Epithelial cell of prostate (primary cell): ENCODE data around the gene SCRG1.
A peak's percentile ranks its signal among the peaks of the same experiment; 100 is the strongest.

Source experiments
- DNase-seq: peaks from one replicate; pipeline ENCODE4 v3.0.0-alpha.2; 2011; ENCODE audit warnings: low read depth, low spot score
- H3K27ac ChIP-seq: fragments of 450-650 bp; 2 replicates; pipeline ENCODE4 v1.5.1; 2017; ENCODE audit warnings: mild to moderate bottlenecking

The SCRG1 gene

DNA sequence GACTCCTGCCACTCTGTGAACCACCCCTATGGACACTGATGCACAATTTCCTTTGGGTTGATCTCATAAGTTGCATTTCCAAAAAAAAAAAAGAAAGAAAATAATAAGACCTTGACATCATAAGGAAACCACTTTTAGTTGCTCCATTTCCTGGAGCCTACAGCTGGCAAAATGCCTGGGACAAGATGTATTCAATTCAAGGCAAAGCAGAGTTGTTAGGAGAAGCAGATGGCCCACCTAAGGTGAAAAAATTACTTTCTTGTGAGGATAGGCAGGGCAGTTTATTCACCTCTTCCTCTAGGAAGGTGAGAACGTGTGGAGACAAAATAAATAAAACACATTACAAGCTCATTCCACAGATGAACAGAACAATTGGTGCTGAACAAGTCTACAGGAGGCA lies 14.1 kb upstream of the SCRG1 start:
- DNase-seq, result no peak
- H3K27ac ChIP-seq, result no peak overlapping the region

DNA sequence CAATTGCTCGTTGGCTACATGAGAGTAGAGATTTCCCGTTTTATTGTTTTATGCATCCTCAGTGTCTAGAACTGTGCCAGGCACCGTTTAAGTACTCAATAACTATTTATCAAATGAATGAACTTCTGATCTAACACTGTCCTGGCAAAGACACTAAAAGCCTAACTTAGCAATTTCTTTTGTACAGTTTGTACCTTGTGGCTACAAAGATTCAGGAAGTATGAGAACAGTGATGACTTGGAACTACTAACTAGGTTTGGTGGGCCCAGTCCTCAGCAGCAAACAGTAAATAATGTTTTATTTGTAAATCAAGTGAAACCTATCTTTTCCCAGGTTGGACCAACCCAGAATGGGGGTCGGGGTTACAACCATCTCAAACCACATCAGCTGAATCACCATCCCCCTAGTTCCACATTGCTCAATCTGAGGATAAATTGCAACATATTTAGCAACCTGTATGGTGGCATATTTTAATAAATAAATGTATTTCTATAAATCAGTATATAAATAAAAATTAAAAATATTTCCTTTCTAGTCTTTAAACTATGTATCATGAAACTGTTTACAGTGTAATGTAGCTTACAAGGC lies 12.3 kb upstream of the SCRG1 start:
- no peak overlapping the region for H3K27ac ChIP-seq
- no peak for DNase-seq

DNA sequence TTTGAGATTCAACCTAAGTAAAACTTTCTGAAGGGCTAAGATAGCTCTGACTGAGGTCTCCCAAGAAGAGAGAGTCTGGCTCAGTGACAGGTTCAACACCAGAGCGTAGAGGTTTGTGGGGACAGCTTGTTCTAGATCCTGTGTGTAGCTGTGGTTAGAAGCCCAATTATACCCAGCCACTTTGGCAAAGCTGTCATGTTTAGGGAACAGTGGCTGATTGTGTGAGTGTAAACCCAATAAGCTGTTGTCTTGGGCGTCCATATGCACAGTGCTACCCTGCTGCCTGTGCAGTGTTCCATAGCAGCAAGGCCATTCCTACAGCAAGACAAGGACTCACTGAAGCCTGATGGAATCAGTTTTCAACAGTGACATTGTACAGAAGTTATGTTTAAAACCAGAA lies 11.2 kb upstream of the SCRG1 start:
- no peak for DNase-seq
- H3K27ac ChIP-seq, result no peak overlapping the region

DNA sequence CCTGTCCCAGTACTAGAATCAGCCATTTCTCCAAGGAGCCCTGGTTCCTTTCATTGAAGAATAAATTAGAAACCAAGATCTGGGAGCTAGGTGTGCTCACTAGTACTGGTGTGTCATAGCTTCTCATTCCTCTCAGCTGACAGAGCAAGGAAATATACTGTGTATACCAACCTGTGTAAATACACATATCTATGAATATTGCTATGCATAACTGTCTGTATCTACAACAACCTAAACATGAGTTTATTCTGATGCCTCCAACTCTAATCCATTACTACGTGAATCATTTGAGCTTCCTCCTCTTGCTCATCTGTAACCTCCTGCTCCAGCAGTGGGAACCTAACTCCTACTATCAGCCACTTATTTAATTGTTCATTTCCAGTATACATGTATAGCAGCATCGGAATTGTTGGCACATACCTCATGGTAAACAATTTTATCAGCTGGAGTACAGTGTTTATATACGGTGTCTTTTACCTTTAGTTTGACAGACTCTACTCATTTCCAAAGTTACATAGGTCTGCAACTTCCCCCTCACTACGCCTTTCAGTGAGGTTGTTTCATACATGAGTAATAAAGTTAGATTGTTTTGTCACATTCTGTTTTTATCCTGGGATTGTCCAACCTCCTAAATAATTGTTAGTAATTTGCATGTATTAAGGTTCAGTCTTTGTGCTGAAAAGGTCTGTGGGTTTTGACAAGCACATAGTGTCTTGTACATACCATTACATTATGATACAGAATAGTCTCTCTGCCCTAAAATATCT lies 7.1 kb upstream of the SCRG1 start:
- DNase-seq, result no peak
- H3K27ac ChIP-seq, result no peak overlapping the region

DNA sequence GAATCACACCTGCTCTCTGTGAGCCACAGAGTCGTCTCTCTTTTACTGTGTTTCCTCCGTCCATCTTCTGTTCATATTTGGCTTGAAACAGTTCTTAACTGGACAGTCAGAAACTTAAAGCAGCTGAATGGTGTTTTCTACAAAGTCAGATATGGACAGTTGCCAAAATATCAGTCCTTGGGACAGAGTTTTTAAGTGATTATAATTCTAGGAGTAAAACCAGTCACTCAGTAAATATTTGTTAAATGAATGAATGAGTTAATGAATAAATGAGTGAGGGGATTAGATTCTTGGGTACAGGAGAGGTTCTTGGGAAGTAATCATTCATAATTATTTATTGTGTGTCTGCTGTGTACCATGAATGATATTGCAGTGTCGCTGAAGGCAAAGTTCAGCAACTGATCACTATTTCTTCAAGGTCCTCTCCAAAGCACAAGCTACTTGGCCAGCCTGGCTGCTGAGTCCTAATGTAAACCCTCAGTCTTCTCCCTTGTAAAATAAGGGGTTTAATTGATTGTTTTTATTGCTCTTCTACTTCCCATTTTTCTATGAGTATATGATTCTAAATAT lies 5.5 kb upstream of the SCRG1 start:
- no peak for DNase-seq
- no peak overlapping the region for H3K27ac ChIP-seq

DNA sequence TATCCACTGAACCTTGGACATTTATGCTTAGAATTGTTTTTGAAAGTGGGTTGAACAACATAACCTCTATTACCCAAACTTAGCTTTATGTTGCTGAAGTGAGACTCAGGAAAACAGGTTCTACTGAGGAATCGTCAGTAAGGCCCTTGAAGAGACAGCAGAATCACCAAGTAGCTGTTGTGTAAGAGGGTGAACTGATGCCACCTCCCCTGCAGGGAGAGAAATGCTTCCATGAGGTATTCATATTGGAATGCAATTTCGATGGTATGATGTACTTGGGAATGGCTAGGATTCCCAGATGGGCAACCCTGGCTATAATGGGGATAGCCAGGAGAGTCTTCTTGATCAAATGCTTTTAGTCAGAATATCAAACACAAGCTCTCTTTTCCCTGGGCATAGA lies 4.1 kb upstream of the SCRG1 start:
- no peak for DNase-seq
- no peak overlapping the region for H3K27ac ChIP-seq

DNA sequence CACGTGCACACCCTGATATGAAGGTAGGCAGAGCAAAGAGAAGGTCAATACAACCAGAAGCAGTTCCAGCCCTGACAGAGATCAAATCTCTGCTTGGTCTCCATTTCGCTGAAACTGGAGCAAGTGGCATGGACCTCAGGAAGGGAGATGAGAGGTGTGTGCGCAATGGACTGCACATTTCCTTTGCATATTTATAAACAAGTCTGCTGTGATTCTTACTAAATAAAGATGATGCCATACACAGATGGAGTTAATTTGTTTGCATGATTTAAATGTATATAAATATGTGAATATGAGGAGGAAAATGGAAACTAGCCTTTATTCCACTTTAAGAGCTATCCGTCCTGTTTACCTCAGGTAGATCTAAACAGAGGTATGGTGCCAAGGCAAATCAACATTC lies 2.1 kb upstream of the SCRG1 start:
- no peak for DNase-seq
- no peak overlapping the region for H3K27ac ChIP-seq

DNA sequence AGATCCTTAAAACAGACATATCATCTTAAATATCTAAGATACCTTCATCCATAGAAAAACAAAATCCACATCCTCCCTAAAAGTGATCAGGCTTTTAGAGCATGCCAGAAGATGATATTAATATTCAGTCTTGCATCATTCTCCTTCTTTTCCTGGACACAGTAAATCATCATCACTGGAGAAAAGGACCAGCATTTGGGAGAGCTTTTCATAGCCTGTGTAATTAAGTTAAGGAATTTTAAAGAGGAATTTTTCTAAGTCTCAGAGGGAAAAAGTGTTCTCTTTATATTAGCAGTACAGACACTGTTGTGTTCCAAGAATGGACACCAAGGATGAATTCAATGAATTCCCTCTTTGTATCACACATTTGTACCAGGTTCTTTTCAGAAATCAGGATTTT lies 696 bp downstream of the SCRG1 start:
- no peak for DNase-seq
- no peak overlapping the region for H3K27ac ChIP-seq

DNA sequence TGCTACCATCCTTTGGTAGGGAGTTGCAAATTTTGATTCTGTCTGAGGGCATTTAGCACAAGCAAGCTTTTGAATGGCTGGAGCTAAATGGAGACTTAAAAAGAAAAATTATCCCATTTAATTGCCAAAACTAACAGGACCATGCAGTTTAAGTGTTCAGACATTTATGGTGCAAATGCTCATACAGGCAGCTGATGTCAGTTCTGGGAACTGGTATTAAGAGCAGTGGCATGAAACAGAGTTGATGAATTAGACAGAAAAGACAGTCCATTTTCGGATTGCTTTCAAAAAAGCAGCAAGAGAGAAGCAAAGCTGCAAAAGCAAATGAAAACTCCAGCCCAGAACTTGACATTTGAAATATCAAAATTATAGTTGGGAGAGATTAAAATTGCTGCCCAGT lies 1.3 kb downstream of the SCRG1 start:
- H3K27ac ChIP-seq, result no peak overlapping the region

DNA sequence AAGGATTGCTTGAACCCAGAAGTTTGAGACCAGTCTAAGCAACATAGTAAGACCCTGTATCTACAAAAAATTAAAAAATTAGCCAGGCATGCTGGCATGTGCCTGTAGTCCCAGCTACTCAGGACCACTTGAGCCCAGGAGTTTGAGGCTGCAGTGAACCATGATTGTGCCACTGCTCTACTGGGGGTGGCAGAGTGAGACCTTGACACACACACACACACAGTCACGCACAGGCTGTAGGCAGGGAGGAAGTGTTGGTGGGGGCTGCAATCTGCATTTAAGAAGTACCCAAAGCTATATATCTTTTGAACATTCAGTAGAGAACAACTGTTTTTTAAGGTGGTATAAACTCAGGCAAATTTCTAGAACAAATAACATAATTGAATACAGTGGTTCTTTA lies 7.2 kb downstream of the SCRG1 start:
- DNase-seq, result no peak
- no peak overlapping the region for H3K27ac ChIP-seq

More for the DNA sequence above, 1.3 kb downstream of the SCRG1 start:
- DNase-seq, result no peak

DNA sequence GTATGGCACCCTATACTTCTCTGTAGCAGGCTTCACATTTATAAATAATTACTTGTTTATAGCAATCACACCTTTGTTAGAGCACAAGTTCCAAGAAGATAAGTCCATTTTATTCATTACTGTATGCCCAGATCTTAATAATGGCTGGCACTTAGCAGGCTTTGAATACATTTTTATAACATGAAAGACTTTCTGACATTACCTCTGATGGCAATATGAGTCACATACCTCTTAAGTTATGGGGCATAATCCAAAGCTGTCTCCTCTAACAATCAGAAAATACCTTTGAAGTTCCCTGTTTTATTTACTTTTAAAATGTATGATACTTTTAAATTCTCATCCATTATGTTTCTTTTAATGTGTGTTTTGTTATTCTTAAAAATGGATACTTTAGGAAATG lies 12.2 kb downstream of the SCRG1 start:
- H3K27ac ChIP-seq, result no peak overlapping the region
- no peak for DNase-seq

DNA sequence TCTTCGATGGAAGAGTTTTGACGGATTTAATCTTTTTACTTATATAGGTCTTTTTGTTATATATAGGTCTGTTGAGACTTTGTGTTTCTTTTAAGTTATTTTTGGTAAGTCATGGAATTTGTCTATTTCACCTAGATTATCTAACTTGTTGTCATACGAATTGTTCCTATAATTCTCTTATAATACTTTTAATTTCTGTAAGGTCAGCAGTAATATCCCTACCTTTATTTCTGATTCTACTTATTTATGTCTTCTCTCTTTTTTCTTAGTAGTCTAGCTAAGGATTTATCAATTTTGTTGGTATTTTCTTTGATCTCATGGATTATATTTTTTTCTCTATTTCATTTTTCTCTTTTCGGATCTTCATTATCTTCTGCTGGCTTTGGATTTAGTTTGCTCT lies 16.6 kb downstream of the SCRG1 start:
- DNase-seq, result no peak
- no peak overlapping the region for H3K27ac ChIP-seq

DNA sequence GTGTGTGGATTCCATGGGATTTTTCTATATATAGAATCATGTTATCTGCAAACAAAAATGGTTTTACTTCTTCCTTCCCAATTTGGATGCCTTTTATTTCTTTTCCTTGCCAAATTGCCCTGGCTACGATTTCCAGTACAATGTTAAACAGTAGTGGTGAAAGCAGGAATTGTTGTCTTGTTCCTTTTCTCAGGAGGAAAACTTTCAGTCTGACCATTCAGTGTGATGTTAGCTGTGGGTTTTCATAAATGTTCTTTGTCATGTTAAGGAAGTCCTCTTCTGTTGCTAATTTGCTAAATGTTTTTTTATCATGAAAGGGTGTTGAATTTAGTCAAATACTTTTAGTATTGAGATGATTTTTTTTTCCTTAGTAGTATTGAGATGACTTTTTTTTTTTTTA lies 17.3 kb downstream of the SCRG1 start:
- H3K27ac ChIP-seq, result no peak overlapping the region

DNA sequence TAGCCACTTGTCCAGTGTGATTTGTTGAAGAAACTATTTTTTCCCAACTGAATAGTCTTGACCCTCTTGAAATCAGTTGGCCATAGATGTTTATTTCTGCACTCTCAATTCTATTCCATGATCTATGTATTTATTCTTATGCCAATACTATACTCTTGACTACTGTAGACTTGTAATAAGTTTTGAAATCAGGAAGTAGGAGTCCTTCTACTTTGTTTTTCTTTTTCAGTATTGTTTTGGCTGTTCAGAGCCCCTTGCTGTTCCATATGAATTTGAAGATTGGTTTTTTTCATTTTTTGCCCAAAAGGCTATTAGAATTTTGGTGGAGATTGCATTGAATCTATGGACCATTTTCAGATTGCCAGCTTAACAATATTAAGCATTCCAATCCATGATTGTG lies 17.9 kb downstream of the SCRG1 start:
- H3K27ac ChIP-seq, result no peak overlapping the region
- no peak for DNase-seq

More for the DNA sequence above, 17.3 kb downstream of the SCRG1 start:
- no peak for DNase-seq

DNA sequence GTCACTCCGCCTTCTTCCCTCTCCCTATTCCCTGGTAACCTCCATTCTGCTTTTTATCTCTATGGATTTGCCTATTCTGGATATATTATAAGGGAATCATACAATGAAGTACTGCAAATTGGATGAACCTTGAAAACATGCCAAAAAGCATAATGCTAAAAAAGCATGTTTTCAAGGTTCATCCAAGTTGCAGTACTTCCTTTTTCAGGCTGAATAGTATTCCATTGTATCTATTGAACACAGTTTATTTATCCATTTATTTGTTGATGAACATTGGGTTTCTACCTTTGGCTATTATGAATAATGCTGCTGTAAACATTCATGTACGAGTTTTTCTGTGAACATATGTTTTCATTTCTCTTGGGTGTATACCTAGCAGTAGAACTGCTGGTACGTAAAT lies 19.0 kb downstream of the SCRG1 start:
- no peak for DNase-seq
- no peak overlapping the region for H3K27ac ChIP-seq

DNA sequence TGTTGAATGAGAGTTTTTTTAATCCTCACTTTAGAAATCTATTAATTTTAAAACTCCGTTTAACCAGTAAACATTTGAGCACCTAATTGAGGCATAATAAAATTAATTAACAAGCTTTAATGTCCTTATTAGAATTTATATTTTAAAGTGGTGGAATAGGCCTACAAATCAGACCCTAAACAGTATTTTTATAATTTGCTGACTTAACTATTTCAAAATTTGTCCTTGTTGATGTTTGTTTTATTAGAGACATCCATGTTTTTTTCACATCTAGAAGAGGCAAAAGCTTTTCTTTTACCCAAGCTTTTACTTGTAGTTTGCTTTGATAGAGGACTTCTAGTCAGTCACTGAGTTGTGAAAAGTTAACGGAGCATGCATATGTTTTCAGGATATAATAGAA lies 24.3 kb downstream of the SCRG1 start:
- no peak for DNase-seq
- H3K27ac ChIP-seq, result no peak overlapping the region

DNA sequence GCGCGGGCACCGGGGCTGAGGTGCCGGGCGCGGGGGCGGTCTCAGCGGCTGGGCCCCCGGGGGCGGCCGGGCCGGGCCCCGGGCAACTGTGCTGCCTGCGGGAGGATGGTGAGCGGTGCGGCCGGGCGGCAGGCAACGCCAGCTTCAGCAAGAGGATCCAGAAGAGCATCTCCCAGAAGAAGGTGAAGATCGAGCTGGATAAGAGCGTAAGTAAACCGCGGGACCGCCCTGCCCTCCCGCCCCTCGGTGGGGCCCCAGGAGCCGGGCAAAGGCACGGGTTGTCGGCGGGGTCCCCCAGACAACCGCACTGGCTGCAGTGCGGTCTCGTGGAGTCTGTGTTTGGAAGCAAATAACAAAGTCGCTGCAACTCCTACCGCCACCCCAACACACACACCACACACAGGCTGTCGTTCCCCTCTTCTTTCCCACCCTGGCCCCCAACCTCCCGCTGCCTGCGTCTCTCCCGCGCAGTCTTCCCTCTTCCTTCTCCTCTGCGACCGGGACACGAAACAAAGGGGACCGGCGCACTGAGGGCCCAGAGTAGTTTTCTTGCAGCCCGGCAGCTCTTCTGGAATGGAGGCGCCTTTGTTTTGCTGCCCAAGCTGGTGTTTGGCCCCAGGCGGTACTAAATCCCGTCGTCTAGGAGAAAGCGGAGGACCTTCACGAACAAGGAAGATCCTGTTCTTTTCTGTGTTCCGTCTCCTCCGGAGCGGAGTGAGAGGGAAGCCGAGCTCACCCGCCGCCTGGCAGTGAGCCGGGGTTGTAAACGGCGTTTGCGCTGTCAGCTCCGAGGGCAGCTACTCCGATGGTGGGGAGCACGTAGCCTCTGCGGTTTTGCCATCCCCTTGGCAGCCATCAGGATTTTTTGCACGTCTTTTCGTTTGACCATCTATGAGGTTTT lies 27.4 kb downstream of the SCRG1 start:
- DNase-seq, result no peak
- H3K27ac ChIP-seq, result peak overlapping the region; percentile 79

DNA sequence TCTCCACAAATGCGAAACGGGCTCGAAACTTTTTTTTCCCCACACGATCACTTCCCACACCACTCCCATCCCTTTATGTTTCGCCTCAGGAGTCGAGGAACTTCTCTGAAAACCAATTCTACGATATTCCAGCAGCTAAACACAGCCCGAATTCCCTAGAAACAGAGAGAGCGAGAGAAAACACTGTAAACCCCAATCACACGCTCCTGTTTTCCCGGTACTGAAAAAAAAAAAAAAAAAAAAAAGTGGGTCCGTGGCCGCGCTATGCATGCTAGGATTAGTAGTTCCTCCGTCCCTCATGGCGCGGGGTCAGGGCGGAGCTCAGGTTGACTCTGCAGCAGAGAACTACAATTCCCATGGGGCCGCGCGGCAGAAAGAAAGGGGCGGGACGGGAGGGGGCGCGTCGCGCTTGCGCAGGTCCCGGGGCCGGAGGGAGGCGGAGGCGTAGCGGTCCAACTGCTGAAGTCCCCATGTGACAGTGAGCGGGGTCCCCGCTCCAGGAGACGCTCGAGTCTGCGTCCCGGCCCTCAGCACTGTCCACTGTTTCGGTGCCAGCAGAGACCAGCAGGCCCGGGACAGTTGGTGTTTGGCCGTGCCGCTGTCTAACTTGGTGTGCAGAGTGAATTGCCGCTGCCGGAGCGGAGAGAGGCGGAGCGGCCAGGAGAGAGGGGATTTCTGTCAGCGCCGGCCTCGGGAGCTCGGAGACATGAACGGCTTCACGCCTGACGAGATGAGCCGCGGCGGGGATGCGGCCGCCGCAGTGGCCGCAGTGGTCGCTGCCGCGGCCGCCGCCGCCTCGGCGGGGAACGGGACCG lies 28.2 kb downstream of the SCRG1 start, which contains the start of gene SAP30:
SAP30 (plus strand) TSS at position 478 of the 815 bp plus-strand sequence; CDS start at position 707, 229 bp downstream.
- peak; percentile 88 for DNase-seq
- peak within 1 kb of the TSS; percentile 79 for H3K27ac ChIP-seq

DNA sequence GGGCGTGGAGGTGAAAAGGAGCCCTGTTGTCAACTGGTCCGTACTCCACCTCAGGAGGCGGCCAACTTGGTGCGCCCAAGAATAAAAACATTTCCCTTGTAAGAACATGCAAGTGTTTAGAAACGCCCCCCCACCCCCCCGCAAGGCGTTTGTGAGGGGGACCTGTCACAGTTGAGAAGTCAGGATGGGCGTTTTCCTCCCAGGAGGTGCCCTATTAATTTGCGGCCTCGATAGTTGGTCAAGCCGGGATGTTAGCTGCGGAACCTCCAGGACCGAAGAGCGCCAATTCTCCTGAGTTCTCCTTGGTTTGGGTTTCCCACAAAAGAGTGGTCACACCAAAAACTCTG lies 28.8 kb downstream of the SCRG1 start:
- peak overlapping the region; percentile 79 for H3K27ac ChIP-seq
- DNase-seq, result no peak

DNA sequence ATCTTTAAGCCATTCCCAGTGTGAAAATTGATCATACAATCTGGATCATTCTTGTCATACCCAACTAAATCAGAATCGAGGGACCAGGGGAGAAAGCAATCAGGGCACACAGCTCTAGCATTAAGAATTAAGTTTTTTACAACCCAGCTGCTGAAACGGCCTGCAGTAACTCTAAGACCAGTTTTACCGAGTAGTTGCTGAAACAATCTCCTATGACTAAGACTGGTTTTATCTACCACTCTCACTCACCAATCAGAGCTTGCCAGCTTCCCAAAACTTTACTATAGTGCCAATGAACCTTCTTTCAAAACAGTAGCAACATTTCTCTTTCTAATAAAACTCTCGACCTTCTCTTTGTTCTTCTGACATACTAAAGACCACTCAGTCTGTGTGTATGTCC lies 31.0 kb downstream of the SCRG1 start:
- peak overlapping the region; percentile 2 for H3K27ac ChIP-seq
- DNase-seq, result no peak
